Astrocyte (in vitro differentiated cells and primary cell): ENCODE data around the gene OSCP1.

Experiments used
- EZH2 ChIP-seq: IDR thresholded peaks from 2 replicates; pipeline ENCODE4 v1.6.1; 2012; ENCODE audit warnings: mild to moderate bottlenecking, low read length, inconsistent platforms; ENCODE audit not compliant: insufficient read depth
- TF ChIP-seq, protein P1 (sequence below): IDR thresholded peaks from 2 replicates; pipeline ENCODE4 v1.5.1; 2011; ENCODE audit warnings: low read depth, mild to moderate bottlenecking, inconsistent platforms, low read length, moderate library complexity; ENCODE audit not compliant: insufficient read depth

DNA sequence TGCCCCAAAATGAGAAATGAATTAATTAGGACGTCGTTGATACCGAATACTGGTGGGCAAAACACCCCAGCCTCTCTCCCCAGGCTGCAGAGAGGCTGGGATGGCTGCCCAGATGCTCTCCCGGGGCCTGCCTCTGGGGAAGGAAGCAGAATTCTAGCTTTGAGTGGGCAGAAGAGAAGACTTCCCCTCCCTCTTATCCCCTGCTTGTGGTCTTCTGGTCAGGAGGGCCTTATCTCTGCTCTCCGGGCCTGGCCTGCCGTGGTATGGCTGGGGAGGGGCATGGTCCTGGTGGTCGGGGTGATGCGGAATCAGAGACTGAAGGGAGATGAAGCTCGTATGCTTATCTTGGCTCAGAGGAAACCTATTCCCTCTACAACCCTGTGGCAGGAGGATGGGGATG lies 42.2 kb upstream of the OSCP1 start:
- no peak for TF ChIP-seq EZH2
- TF ChIP-seq, protein P1, sequence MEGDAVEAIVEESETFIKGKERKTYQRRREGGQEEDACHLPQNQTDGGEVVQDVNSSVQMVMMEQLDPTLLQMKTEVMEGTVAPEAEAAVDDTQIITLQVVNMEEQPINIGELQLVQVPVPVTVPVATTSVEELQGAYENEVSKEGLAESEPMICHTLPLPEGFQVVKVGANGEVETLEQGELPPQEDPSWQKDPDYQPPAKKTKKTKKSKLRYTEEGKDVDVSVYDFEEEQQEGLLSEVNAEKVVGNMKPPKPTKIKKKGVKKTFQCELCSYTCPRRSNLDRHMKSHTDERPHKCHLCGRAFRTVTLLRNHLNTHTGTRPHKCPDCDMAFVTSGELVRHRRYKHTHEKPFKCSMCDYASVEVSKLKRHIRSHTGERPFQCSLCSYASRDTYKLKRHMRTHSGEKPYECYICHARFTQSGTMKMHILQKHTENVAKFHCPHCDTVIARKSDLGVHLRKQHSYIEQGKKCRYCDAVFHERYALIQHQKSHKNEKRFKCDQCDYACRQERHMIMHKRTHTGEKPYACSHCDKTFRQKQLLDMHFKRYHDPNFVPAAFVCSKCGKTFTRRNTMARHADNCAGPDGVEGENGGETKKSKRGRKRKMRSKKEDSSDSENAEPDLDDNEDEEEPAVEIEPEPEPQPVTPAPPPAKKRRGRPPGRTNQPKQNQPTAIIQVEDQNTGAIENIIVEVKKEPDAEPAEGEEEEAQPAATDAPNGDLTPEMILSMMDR = no peak
